K562 (cell line): ENCODE measurements around the gene TRNAU1AP. TPM values are rescaled to one million over a fixed set of nuclear protein-coding genes. Genes with fewer than 3 reads are reported as not detected.

ENCODE experiments used
- BDP1 ChIP-seq: IDR thresholded peaks from 3 replicates; pipeline ENCODE4 v1.6.1; 2011; ENCODE audit not compliant: insufficient read length, insufficient read depth
- CHD2 ChIP-seq: IDR thresholded peaks from 2 replicates; pipeline ENCODE4 v1.6.1; 2011; ENCODE audit warnings: low read depth, low read length
- CTCFL ChIP-seq: IDR thresholded peaks from 2 replicates; pipeline ENCODE4 v1.6.1; 2011; ENCODE audit warnings: borderline replicate concordance, low read depth, mild to moderate bottlenecking, moderate library complexity, low read length; ENCODE audit not compliant: insufficient read depth, poor library complexity, severe bottlenecking
- EZH2 ChIP-seq: IDR thresholded peaks from 2 replicates; pipeline ENCODE4 v1.6.1; 2012; ENCODE audit warnings: low read depth, mild to moderate bottlenecking, inconsistent platforms, low read length, borderline replicate concordance
- MEF2A ChIP-seq: IDR thresholded peaks from 2 replicates; pipeline ENCODE4 v1.6.1; 2011; ENCODE audit warnings: low read depth, mild to moderate bottlenecking, low read length, moderate library complexity; ENCODE audit not compliant: control insufficient read depth
- NR0B1 ChIP-seq: fragments of 450-650 bp; IDR thresholded peaks from one replicate; pipeline ENCODE4 v1.6.1; 2018; ENCODE audit warnings: mild to moderate bottlenecking, moderate library complexity; ENCODE audit not compliant: partially characterized antibody
- NR2C1 ChIP-seq, 2 experiments: fragments of 450-650 bp; IDR thresholded peaks; 2 replicates each; pipeline ENCODE4 v1.6.1; 2017; ENCODE audit warnings: mild to moderate bottlenecking in 2 of 2, antibody characterized with exemption in 1 of 2, inconsistent platforms in 1 of 2, missing compliant biosample characterization in 1 of 2, missing genetic modification characterization in 1 of 2
- POLR3G ChIP-seq: IDR thresholded peaks from 2 replicates; pipeline ENCODE4 v1.6.1; 2011; ENCODE audit not compliant: insufficient read length, insufficient replicate concordance; ENCODE audit errors: extremely low read depth
- PRMT5 ChIP-seq: sonication (generic); formaldehyde crosslinking; IDR thresholded peaks from 2 replicates; pipeline ENCODE4 v1.5.0; 2020; ENCODE audit warnings: missing genetic modification reagents
- RFX7 ChIP-seq: fragments of 250-450 bp; sonication (Bioruptor Pico); IDR thresholded peaks from 2 replicates; pipeline ENCODE4 v1.5.1; 2021; ENCODE audit warnings: mild to moderate bottlenecking
- SMC3 ChIP-seq: conservative IDR thresholded peaks from 2 replicates; pipeline ENCODE4 v1.6.1; 2011; ENCODE audit warnings: low read depth, low read length, improper control_type of control experiment; ENCODE audit not compliant: insufficient read depth
- THAP12 ChIP-seq: fragments of 250-450 bp; sonication (Bioruptor Pico); IDR thresholded peaks from 2 replicates; pipeline ENCODE4 v1.9.0; 2021; ENCODE audit warnings: mild to moderate bottlenecking, inconsistent platforms
- U2AF1 ChIP-seq: fragments of 200-400 bp; formaldehyde crosslinking; optimal IDR thresholded peaks from 2 replicates; pipeline ENCODE3; 2017; ENCODE audit warnings: mild to moderate bottlenecking, low read depth, low read length, moderate library complexity
- ZNF143 ChIP-seq: sonication (generic); formaldehyde crosslinking; IDR thresholded peaks from 2 replicates; pipeline ENCODE4 v1.9.0; 2022; ENCODE audit warnings: mild to moderate bottlenecking, missing genetic modification reagents
- ZNF175 ChIP-seq: fragments of 200-800 bp; sonication (Bioruptor generic); IDR thresholded peaks from 2 replicates; pipeline ENCODE4 v1.6.1; 2016; ENCODE audit warnings: low read depth, mild to moderate bottlenecking, missing genetic modification characterization, missing compliant biosample characterization
- ZNF408 ChIP-seq: fragments of 250-450 bp; sonication (Bioruptor Pico); IDR thresholded peaks from 2 replicates; pipeline ENCODE4 v1.4.0; 2020; ENCODE audit warnings: low read depth, mild to moderate bottlenecking, moderate library complexity
- ZNF507 ChIP-seq: conservative IDR thresholded peaks from 2 replicates; pipeline ENCODE4 v1.6.1; 2017; ENCODE audit warnings: missing genetic modification characterization, missing compliant biosample characterization
- ZNF583 ChIP-seq: fragments of 250-450 bp; sonication (Bioruptor Pico); IDR thresholded peaks from 2 replicates; pipeline ENCODE4 v1.4.0; 2020
- ZNF79 ChIP-seq: fragments of 250-450 bp; sonication (Bioruptor Pico); IDR thresholded peaks from 2 replicates; pipeline ENCODE4 v1.4.0; 2020; ENCODE audit warnings: low read depth, mild to moderate bottlenecking, moderate library complexity
- polyA plus RNA-seq, 8 experiments: library from polyadenylated mRNA; depleted of rRNA in 4 of 8; stranded (reverse) in 5 of 8; unstranded in 3 of 8; fragments of >200 nt; fragmentation: Nextera tagmentation in 2 of 8; fragmentation: Illumina TruSeq in 1 of 8; extraction: Ambion mirVana in 2 of 8; extraction: Trizol in 1 of 8; gene quantifications; 2 replicates each; pipeline versions ENCODE4 v1.2.1 to v1.2.3, GENCODE V29; 2011 to 2014; ENCODE audit warnings: inconsistent platforms in 1 of 8, missing spikeins in 1 of 8
- total RNA-seq, 7 experiments: library from RNA; depleted of rRNA in 6 of 7; stranded (reverse); fragments of >200 nt in 6 of 7; fragmentation: Illumina TruSeq in 2 of 7; extraction: Trizol in 2 of 7; gene quantifications; 2 replicates each; pipeline versions ENCODE4 v1.2.1 to v1.2.3, GENCODE V29; 2011 to 2021; ENCODE audit warnings: low replicate concordance in 1 of 7
- TF ChIP-seq, protein P1 (sequence below), 2 experiments: fragments of 450-650 bp in 1 of 2; sonication (generic) in 1 of 2; formaldehyde crosslinking; conservative IDR thresholded peaks; 2 replicates each; pipeline versions ENCODE4 v1.4.0 to v1.8.1; 2020 to 2022; ENCODE audit warnings: mild to moderate bottlenecking in 1 of 2, missing genetic modification reagents in 1 of 2

TRNAU1AP gene
- total and polyA plus RNA-seq, 9 of the 15 experiments (the other 6 are each of a cell fraction or from before 2014, with no cell fraction given): 34.9 to 110 (median 46.3) TPM

DNA sequence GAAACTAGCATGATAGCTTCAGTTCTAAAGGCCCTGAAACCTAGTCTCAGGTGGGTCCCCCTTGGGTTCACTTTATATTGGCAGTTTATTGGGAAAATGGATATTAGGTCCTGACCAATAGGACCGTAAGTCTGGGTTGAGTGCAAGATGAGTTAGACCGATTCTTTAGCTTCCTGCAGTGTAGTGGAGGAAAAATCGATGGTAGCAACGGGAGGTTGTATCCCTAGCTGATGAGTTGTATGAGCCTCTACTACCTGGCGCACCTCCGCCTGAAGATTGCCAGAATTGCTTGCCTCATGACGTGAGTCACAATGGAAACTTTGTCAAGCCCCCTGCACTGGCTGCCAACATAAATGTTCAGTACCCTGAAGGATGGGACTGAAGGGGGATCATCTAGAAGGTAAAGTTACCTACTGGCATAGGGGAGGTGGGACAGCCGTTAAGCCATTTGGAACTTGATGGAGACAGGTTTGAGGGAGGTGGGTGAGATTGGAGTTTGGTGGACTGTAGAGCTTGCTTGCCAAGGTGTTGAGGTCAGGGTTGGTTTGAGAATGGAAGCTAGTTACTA lies 43.1 kb upstream of the TRNAU1AP start (continued):
- TF ChIP-seq NR2C1 (IDR thresholded peaks at IDR 0.05): 0 out of 2 replicates have a peak, but pooled peaks have one; percentile 6
- no peak for TF ChIP-seq NR2C1 (tag; IDR thresholded peaks at IDR 0.05)
- no peak; the same call in 1 of the 2 replicates for TF ChIP-seq CHD2
- no peak for TF ChIP-seq ZNF79 (CRISPR knock-in tag)
- TF ChIP-seq, protein P1, sequence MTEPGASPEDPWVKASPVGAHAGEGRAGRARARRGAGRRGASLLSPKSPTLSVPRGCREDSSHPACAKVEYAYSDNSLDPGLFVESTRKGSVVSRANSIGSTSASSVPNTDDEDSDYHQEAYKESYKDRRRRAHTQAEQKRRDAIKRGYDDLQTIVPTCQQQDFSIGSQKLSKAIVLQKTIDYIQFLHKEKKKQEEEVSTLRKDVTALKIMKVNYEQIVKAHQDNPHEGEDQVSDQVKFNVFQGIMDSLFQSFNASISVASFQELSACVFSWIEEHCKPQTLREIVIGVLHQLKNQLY (CRISPR knock-in tag; conservative IDR thresholded peaks at IDR 0.05): no peak
- TF ChIP-seq ZNF507: no peak
- no peak for TF ChIP-seq CTCFL
- TF ChIP-seq U2AF1: no peak
- no peak for TF ChIP-seq PRMT5 (CRISPR knock-in tag)
- TF ChIP-seq POLR3G: no peak
- no peak for TF ChIP-seq ZNF143 (CRISPR knock-in tag)
- TF ChIP-seq ZNF175: no peak
- no peak for TF ChIP-seq EZH2
- 0 out of 2 replicates have a peak, but pooled peaks have one; percentile 24 for TF ChIP-seq SMC3
- TF ChIP-seq RFX7 (CRISPR knock-in tag): peak; percentile 95; the same call in 1 of the 2 replicates
- TF ChIP-seq BDP1: no peak
- TF ChIP-seq NR0B1: no peak
- no peak; the same call in 1 of the 2 replicates for TF ChIP-seq MEF2A
- no peak for TF ChIP-seq ZNF408 (CRISPR knock-in tag)
- TF ChIP-seq THAP12 (CRISPR knock-in tag): no peak; the same call in 1 of the 2 replicates
- no peak for TF ChIP-seq ZNF583 (CRISPR knock-in tag)
